GM21723 (cell line): ENCODE data around the gene TLE3.

Source experiments
- ATAC-seq: cut with Tn5 transposase; IDR thresholded peaks from one replicate; pipeline ENCODE4 v1.9.1; 2021; ENCODE audit warnings: mild to moderate bottlenecking, moderate library complexity; ENCODE audit not compliant: unreplicated experiment

The TLE3 gene

DNA sequence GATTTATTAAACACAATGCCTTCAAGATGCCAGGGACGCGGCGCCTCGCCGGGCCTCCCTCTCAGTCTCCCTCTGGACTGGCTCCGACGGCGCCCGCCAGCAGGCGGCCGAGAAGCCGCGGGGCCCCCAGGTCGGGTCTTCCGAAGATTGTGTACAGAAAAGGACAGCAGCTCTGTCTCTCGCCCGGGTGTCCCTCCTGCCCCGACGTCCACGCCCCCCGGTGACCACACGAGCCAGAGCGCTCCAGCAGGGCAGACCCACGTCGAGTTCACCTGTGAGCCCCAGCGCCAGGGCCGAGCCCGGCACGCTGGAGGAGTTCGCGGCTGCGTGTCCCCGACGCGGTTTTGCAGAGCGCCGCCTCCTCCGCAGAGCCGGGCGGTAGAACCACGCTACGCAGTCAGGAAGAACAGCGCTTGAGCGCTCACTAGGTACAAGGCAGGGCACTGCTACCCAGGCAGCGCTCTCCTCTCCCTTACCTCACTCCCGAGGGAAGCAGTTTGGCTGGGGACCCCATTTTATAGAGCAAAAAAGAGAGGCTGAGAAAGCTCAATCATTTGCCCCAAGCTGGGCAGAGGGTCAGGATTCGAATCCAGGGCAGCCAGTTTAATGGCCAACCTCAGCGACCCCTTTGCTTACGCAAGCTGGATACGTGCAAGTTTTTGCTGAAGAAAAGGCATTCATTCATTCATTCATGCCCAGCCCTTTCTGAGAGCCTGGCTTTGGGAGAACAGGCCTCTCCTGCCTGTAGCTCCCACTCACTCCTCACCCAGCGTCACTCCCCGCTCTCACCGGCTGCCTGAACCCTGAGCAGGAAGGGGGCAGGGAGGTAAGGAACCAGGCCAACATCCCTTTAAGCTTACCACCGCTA is 3.0 kb upstream of the TLE3 start:
- no peak for ATAC-seq

DNA sequence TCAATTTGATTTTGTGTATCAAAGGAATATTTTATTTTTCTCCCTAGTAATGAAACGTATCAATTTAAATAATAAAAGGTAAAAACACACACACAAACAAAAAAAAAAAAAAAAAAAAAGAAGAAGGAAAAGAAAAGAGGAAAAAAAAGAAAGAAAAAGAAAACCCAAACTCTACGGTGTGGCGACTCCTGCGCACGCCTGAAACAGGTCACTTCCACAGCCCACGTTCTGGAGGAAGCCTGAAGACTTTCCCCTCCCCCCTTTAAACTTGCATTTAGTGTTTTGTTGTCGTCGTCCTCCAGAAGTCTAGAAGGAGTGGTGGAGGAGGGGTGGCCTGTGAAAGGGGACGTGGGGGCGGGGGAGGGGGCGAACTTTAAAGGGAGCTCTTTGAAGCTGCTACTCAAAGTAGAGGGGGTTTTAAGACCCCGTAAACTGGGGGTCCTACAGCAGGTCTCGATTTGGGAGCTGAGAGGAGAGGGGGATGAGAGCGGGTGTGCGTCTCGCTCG is 2.3 kb upstream of the TLE3 start:
- ATAC-seq = no peak

- peak; percentile 50 for ATAC-seq
Measured at GRCh38 chr15:70099167-70099966, 1.6 kb upstream of the TLE3 start.

- no peak for ATAC-seq
Measured at GRCh38 chr15:70098461-70099166, 897 bp upstream of the TLE3 start.

- ATAC-seq = no peak
Measured at GRCh38 chr15:70098153-70098460, 390 bp upstream of the TLE3 start.

- ATAC-seq = no peak
Measured at GRCh38 chr15:70097063-70097320, 725 bp downstream of the TLE3 start.

DNA sequence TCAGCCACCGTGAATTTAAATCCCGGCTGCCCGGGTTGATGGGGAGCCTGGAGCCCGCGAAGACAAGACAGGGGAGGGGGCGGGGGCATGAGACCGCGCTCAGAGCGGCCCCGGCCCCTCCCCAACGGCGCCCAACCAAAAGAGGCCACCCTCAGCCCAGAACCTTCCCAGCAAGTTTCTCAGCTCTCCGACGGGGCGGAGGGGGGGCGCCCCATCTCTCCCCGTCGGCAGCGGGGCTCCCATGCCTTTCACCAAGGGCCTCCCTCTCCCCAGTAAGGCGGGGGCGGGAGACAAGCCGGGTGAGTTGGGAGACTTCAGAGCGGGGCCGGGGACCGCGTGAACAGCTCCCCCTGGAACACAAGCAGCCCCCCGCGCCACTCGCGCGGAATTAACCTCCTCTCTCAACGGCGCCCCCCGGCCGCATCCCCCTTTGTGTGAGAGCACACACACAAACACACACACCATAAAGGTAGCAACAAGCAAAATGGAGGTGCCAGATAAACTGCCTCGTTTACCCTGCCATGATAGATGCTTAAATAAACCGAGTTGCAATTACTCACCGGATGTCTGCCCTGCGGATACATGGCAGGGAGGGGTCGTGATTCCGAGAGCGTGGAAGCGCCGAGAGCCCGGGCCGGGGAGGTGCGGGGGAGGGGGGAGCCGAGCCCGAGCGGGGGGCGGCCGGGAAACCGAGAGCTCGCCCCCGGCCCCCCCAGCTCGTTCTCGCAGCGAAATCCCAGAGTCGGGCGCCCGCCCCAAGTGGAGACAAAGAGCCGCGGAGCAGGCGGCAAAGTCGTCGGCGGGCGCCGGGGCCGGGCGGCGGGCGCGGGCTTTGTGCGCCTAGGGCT is 1.3 kb downstream of the TLE3 start:
- no peak for ATAC-seq

GRCh38 chr15:70095408-70096214 is 2.1 kb downstream of the TLE3 start:
- no peak for ATAC-seq

GRCh38 chr15:70094690-70095311 is 2.9 kb downstream of the TLE3 start:
- ATAC-seq = no peak

DNA sequence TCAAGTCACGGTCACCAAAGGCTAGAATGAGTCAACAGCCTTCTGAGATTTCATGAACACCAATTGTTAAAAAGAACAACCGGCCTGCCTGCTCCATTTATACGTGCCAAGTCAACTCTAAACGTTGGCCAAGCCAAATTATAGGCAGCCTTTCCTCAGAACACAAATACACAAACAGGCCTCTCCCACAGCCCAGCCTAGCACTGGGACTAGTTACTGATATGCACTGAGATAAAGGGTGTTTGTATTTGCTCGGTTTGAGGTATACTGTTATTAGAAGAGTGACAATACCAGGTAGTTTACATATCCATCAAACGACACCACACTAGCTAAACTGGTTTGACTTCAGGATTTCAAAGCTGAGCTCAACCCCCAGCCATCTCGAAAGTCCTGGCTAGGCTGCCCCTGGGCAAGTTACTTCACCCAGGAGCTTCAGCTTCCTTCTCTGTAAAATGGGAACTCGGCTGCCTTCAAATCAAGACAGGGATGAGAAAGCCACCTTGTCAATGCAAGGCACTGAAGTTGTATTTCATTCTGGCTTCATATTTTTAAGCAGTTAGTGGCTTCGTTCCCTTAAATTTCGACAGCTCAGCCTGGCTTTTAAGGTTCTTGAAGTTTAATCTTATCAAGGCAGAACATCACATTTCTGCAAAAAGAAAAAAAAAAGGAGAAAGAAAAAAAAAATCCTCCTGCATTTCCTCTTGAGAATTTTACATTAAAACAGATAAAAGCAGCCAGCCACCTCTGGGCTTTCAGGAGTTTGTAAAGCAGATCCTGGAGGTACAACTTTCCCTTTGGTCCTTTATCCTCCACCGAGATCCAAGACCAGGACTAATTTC is 4.0 kb downstream of the TLE3 start:
- no peak for ATAC-seq

GRCh38 chr15:70093070-70093469 is 4.6 kb downstream of the TLE3 start:
- ATAC-seq = no peak

- ATAC-seq = no peak
Measured at GRCh38 chr15:70092464-70093027, 5.2 kb downstream of the TLE3 start.

DNA sequence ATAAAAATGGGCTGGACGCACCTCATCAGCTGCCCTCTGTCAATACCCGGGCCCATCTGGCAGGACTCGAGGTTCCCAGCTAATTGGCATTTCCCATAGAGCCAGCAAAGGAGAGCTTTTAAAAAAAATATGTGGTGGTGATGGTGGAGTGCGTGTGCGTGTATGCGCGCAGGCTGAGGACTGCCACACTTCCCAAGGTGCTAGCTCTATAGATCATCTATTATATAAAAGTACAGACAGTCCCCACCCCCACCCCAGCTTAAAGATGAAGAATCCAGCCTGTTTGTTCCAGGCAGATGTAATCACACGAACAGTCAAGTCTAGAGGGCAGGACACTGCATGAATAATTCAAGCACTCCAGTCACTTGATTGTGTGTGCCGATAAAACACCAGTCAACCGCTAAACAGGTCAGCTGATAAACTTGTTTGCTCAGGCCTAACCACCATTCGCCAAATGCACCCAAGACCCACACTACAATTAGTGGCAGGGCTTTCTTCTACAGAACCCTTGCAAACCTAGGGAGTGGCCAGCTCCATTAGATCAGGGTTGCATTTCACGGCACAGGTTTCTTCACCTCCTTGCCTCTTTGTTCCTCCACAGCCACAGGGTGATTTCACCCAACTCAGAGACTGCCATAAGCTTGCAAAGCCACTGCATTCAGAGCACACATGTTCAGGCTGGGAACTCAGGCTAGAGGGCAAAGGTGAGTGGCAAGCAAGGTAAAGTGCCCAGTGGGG is 5.8 kb downstream of the TLE3 start:
- ATAC-seq = no peak

GRCh38 chr15:70090436-70091296 is 7.1 kb downstream of the TLE3 start:
- ATAC-seq = no peak

- ATAC-seq = no peak
Measured at GRCh38 chr15:70089692-70089971, 8.1 kb downstream of the TLE3 start.

GRCh38 chr15:70088887-70089691 is 8.6 kb downstream of the TLE3 start:
- ATAC-seq = no peak
